Measurements from ENCODE around the gene ETS2. TPM values are rescaled to one million over a fixed set of nuclear protein-coding genes. Genes with fewer than 3 reads are reported as not detected.

Gene ETS2
- polyA plus RNA-seq, 3 donors, result 54.2 to 150 (median 59.5) TPM

GRCh38 chr21:38777015-38777414, 28.7 kb upstream of the ETS2 start:
- no peak overlapping the region for H3K4me3 ChIP-seq (replicated peaks in 1 of 3; ENCODE audit: low read depth in 2 of 3, low read length in 3 of 3)
- no peaks in the 10 kb centered on the region for H3K27me3 ChIP-seq (ENCODE audit: control insufficient read depth in 2 of 2, insufficient read depth in 2 of 2, low read length in 2 of 2)

GRCh38 chr21:38777531-38777930, 28.2 kb upstream of the ETS2 start:
- intact Hi-C loops (cut with micrococcal nuclease), result no loop called here
- H3K4me2 ChIP-seq (replicated peaks; ENCODE audit: extremely low read depth, low read length, poor library complexity, severe bottlenecking), result no peak overlapping the region
- H3K4me3 ChIP-seq (replicated peaks in 1 of 3; ENCODE audit: low read depth in 2 of 3, low read length in 3 of 3), result no peak overlapping the region
- peaks cover 22 to 28% of the 10 kb centered on the region in 2 donors for H3K4me1 ChIP-seq (ENCODE audit: control insufficient read depth in 1 of 2, insufficient read depth in 2 of 2, low read length in 2 of 2)
- no peak overlapping the region for H2AFZ ChIP-seq (ENCODE audit: insufficient read depth, low read depth, low read length, poor library complexity, severe bottlenecking)
- no peaks in the 10 kb centered on the region for H3K79me2 ChIP-seq (ENCODE audit: insufficient read depth, low read length)
- H3K27me3 Mint-ChIP-seq (ENCODE audit: low read depth in 3 of 3), result peaks cover 1% of the 10 kb centered on the region in 3 donors
- peaks cover 13 to 23% (median 16%) of the 10 kb centered on the region in 7 donors for H3K9me3 Mint-ChIP-seq
- no peaks in the 10 kb centered on the region for H4K20me1 ChIP-seq (ENCODE audit: insufficient read depth, low read length)
- H3K27me3 ChIP-seq (ENCODE audit: control insufficient read depth in 2 of 2, insufficient read depth in 2 of 2, low read length in 2 of 2), result no peaks in the 10 kb centered on the region
- peaks cover 37% of the 10 kb centered on the region for H3K4me1 Mint-ChIP-seq
- TF ChIP-seq CTCF (IDR thresholded peaks at IDR 0.05), result no peak
- no CpG with 5 or more reads among the region's 5 CpGs for WGBS (ENCODE audit: insufficient coverage)
- no peaks in the 10 kb centered on the region for H3K36me3 ChIP-seq (replicated peaks in 1 of 2; ENCODE audit: control insufficient read depth in 1 of 2, insufficient read depth in 2 of 2, low read length in 2 of 2)
- DNase-seq, result no peak
- no peaks in the 10 kb centered on the region for H3K36me3 Mint-ChIP-seq
- peaks cover 8 to 16% of the 10 kb centered on the region in 2 donors for H3K9me3 ChIP-seq (replicated peaks in 1 of 2; ENCODE audit: control insufficient read depth in 1 of 2, insufficient read depth in 1 of 2, low read length in 2 of 2)
- H3K9ac ChIP-seq (ENCODE audit: insufficient read depth, low read length, poor library complexity, severe bottlenecking), result no peak overlapping the region
- H3K27ac Mint-ChIP-seq, result no peak overlapping the region
- H3K27ac ChIP-seq (ENCODE audit: low read depth in 1 of 2, low read length in 2 of 2), result no peak overlapping the region
- no peak overlapping the region for H3K4me3 Mint-ChIP-seq

More at GRCh38 chr21:38777015-38777414, 28.7 kb upstream of the ETS2 start:
- H3K36me3 ChIP-seq (replicated peaks in 1 of 2; ENCODE audit: control insufficient read depth in 1 of 2, insufficient read depth in 2 of 2, low read length in 2 of 2), result no peaks in the 10 kb centered on the region
- Mint-ChIP-seq H3K36me3 (no peaks in the 10 kb centered on the region), H3K4me3 (no peak overlapping the region), H3K27ac (no peak overlapping the region), H3K9me3 (peaks cover 8 to 17% (median 11%) of the 10 kb centered on the region in 7 donors), H3K27me3 (ENCODE audit: low read depth in 3 of 3) (peaks cover 1% of the 10 kb centered on the region in 3 donors), H3K4me1 (peaks cover 40% of the 10 kb centered on the region)
- H3K4me1 ChIP-seq (ENCODE audit: control insufficient read depth in 1 of 2, insufficient read depth in 2 of 2, low read length in 2 of 2), result peaks cover 26 to 31% of the 10 kb centered on the region in 2 donors
- no peak for TF ChIP-seq CTCF (IDR thresholded peaks at IDR 0.05)
- no CpG with 5 or more reads among the region's 1 CpG for WGBS (ENCODE audit: insufficient coverage)
- intact Hi-C loops (cut with micrococcal nuclease), result no loop called here
- no peak overlapping the region for H3K27ac ChIP-seq (ENCODE audit: low read depth in 1 of 2, low read length in 2 of 2)
- no peak overlapping the region for H2AFZ ChIP-seq (ENCODE audit: insufficient read depth, low read depth, low read length, poor library complexity, severe bottlenecking)
- H3K79me2 ChIP-seq (ENCODE audit: insufficient read depth, low read length), result no peaks in the 10 kb centered on the region
- H3K9me3 ChIP-seq (replicated peaks in 1 of 2; ENCODE audit: control insufficient read depth in 1 of 2, insufficient read depth in 1 of 2, low read length in 2 of 2), result peaks cover 2 to 11% of the 10 kb centered on the region in 2 donors
- no peak overlapping the region for H3K4me2 ChIP-seq (replicated peaks; ENCODE audit: extremely low read depth, low read length, poor library complexity, severe bottlenecking)
- H4K20me1 ChIP-seq (ENCODE audit: insufficient read depth, low read length), result no peaks in the 10 kb centered on the region
- no peak overlapping the region for H3K9ac ChIP-seq (ENCODE audit: insufficient read depth, low read length, poor library complexity, severe bottlenecking)
- DNase-seq, result no peak
